Lower lobe of right lung (tissue), 2 donors: Measurements from ENCODE around the gene SDK1. TPM values are rescaled to one million over a fixed set of nuclear protein-coding genes. Genes with fewer than 3 reads are reported as not detected.

ENCODE experiments used
- ATAC-seq, 2 donors: fragments of 200-7000 bp; cut with Tn5 transposase; one replicate each; pipeline ENCODE4 v1.9.1; 2020 to 2022; ENCODE audit warnings: mild to moderate bottlenecking in 2 of 2, moderate library complexity in 2 of 2
- DNase-seq: peaks from one replicate; pipeline ENCODE4 v3.0.0-alpha.2; 2020
- H3K27ac ChIP-seq: fragments of 200-600 bp; one replicate; pipeline ENCODE4 v1.8.0; 2022
- H3K27me3 ChIP-seq: fragments of 200-600 bp; one replicate; pipeline ENCODE4 v1.8.0; 2022; ENCODE audit warnings: low read depth
- H3K36me3 ChIP-seq: fragments of 200-600 bp; one replicate; pipeline ENCODE4 v1.8.0; 2022; ENCODE audit warnings: mild to moderate bottlenecking
- H3K4me1 ChIP-seq: fragments of 200-600 bp; one replicate; pipeline ENCODE4 v1.8.0; 2022
- H3K4me3 ChIP-seq: fragments of 200-600 bp; one replicate; pipeline ENCODE4 v1.8.0; 2022; ENCODE audit warnings: mild to moderate bottlenecking
- H3K9me3 ChIP-seq: fragments of 200-600 bp; one replicate; pipeline ENCODE4 v1.8.0; 2022
- intact Hi-C: fragments of 100-400 bp; cut with DNase I; formaldehyde crosslinking; loops from one replicate; pipeline ENCODE4 v1.11.0; 2022
- total RNA-seq: library from RNA; stranded (reverse); fragmentation: NEBNext Ultra II Directional; extraction: Animal tissue kit (Norgen Biotek cat#: 25700); gene quantifications from one replicate; pipeline ENCODE4 v1.2.1, GENCODE V29; 2021
- TF ChIP-seq, protein P1 (sequence below): fragments of 200-600 bp; IDR thresholded peaks from one replicate; pipeline ENCODE4 v1.8.0; 2022; ENCODE audit warnings: antibody characterized with exemption, mild to moderate bottlenecking
- donor health status: DM: no; HTN: yes; CAD: no; lungs with severe emphysema.

The SDK1 gene
- total RNA-seq, 1 donor from 2014 or later, result 10.0 TPM

DNA sequence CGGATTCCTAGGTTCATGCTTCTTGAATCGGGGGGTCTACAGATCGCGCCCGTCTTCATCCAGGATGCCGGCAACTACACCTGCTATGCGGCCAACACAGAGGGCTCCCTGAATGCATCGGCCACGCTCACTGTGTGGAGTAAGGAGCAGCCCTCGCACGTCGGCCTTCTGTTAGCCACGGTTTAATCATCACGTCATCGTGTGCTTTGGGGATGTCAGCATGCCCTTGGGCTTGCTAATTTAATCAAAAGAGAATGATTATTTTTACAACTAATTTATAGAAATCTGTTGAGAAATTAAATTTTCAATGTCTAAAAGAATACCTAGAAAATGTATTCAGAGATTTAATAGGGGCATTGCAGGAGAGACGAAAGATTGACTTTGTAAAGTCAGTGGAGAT, 668.2 kb downstream of the SDK1 start:
- Histone ChIP-seq H3K4me3 (no peak overlapping the region), H3K9me3 (no peaks in the 10 kb centered on the region), H3K36me3 (no peaks in the 10 kb centered on the region), H3K27me3 (no peaks in the 10 kb centered on the region), H3K27ac (no peak overlapping the region), H3K4me1 (no peaks in the 10 kb centered on the region)
- intact Hi-C loops, result no loop called here
- TF ChIP-seq, protein P1, sequence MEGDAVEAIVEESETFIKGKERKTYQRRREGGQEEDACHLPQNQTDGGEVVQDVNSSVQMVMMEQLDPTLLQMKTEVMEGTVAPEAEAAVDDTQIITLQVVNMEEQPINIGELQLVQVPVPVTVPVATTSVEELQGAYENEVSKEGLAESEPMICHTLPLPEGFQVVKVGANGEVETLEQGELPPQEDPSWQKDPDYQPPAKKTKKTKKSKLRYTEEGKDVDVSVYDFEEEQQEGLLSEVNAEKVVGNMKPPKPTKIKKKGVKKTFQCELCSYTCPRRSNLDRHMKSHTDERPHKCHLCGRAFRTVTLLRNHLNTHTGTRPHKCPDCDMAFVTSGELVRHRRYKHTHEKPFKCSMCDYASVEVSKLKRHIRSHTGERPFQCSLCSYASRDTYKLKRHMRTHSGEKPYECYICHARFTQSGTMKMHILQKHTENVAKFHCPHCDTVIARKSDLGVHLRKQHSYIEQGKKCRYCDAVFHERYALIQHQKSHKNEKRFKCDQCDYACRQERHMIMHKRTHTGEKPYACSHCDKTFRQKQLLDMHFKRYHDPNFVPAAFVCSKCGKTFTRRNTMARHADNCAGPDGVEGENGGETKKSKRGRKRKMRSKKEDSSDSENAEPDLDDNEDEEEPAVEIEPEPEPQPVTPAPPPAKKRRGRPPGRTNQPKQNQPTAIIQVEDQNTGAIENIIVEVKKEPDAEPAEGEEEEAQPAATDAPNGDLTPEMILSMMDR, result no peak
- ATAC-seq, result no peak
- no peak for DNase-seq

DNA sequence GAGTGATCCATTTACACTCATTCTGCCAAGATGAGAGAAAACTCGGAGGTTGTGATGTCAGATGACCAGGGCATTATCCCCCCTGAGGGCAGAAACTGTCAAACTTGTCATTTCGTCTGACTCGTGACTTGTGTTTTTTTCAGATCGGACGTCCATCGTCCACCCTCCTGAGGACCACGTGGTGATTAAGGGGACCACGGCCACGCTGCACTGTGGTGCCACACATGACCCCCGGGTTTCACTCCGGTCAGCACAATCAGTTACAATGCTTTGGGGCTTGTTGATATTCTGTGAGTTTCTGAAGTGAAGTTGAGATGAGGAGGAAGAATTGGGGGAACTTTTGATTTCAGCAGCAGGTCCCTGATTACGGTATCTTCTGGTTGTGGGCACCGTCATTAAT, 670.3 kb downstream of the SDK1 start:
- TF ChIP-seq, protein P1, result no peak
- H3K27ac ChIP-seq, result no peak overlapping the region
- H3K4me1 ChIP-seq, result no peaks in the 10 kb centered on the region
- no peak for ATAC-seq
- H3K36me3 ChIP-seq, result no peaks in the 10 kb centered on the region
- no peak for DNase-seq
- H3K9me3 ChIP-seq, result no peaks in the 10 kb centered on the region
- intact Hi-C loops, result no loop called here
- no peak overlapping the region for H3K4me3 ChIP-seq
- no peaks in the 10 kb centered on the region for H3K27me3 ChIP-seq

DNA sequence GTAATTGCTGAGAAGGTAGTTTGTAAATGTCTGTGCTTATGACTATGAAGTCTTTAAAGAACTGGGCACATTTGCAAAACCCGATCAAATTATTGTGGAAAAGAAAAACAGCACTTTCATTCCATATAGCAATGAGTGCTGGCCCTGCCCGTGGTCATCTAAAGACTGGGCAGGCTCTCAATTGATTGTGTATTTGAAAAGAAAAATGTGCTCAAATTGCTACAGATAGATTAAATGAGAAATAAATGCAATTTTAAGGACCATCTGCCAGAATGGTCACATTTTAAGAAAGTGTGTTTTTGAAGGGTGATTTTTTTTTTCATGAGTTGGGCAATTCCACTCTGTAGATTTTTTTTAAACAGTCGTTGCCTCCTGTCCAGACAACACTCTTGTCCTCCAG, 672.2 kb downstream of the SDK1 start:
- Histone ChIP-seq H3K36me3 (no peaks in the 10 kb centered on the region), H3K9me3 (no peaks in the 10 kb centered on the region), H3K27me3 (no peaks in the 10 kb centered on the region), H3K27ac (no peak overlapping the region), H3K4me3 (no peak overlapping the region), H3K4me1 (no peaks in the 10 kb centered on the region)
- intact Hi-C loops, result no loop called here
- ATAC-seq (no peak), DNase-seq (no peak)
- TF ChIP-seq, protein P1, result no peak

DNA sequence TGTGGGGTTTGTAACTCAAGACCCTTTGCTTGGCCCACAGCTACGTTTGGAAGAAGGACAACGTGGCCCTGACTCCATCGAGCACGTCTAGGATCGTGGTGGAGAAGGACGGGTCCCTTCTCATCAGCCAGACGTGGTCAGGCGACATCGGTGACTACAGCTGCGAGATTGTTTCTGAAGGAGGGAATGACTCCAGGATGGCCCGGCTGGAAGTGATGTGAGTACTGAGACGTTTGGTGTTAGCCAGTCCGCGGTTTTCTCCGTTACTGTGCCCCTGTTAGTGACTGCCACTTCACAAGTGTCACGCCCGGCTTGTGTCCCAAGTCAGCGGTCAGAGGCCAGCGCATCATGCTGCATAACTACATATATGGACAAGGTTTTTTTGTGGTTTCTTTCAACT, 673.3 kb downstream of the SDK1 start:
- H3K9me3 ChIP-seq, result no peaks in the 10 kb centered on the region
- no peaks in the 10 kb centered on the region for H3K4me1 ChIP-seq
- ATAC-seq (no peak), DNase-seq (no peak)
- H3K27me3 ChIP-seq, result no peaks in the 10 kb centered on the region
- intact Hi-C loops, result no loop called here
- no peak overlapping the region for H3K27ac ChIP-seq
- no peak overlapping the region for H3K4me3 ChIP-seq
- no peaks in the 10 kb centered on the region for H3K36me3 ChIP-seq
- TF ChIP-seq, protein P1, result no peak

DNA sequence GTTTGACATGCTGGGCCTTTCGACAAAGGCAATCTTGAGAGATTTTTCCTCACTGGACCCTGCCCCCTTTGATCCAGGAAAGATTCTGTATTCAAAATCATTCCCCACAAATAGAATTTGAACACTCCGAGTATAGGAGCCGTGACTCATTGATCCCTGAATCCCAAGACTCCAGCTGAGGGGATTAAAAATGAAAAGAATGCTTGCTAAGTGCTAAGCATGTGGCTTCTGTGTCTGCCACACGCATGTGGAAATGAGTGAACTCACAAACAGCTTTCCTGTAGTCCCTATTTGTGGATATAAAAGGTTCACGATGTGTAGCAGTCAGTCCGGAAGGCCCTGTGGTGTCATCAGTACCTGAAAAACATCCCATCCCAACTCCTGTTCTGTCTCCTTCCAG, 674.3 kb downstream of the SDK1 start:
- H3K36me3 ChIP-seq, result no peaks in the 10 kb centered on the region
- no peak overlapping the region for H3K27ac ChIP-seq
- ATAC-seq (no peak), DNase-seq (no peak)
- no peaks in the 10 kb centered on the region for H3K9me3 ChIP-seq
- intact Hi-C loops, result no loop called here
- H3K4me1 ChIP-seq, result no peaks in the 10 kb centered on the region
- no peak overlapping the region for H3K4me3 ChIP-seq
- H3K27me3 ChIP-seq, result no peaks in the 10 kb centered on the region
- TF ChIP-seq, protein P1, result no peak

DNA sequence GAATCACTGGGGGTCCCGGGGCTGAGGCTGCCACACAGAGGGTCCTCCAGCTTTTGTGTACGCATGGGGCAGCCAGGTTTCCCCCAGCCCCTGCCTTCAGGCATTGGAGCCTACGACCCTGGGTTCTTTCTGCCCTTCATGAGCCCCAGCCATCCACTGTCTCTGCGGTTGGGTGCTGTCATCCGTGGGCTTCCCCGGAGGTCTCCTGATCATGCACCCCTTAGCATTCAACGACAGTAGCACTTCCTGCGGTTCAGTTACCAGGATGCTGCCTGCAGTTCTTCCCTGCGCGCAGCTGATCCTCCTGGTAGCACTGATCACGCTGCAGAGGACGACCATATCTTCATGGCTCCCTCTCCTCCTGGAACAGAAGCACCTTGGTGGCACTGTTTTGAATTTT, 676.3 kb downstream of the SDK1 start:
- Histone ChIP-seq H3K9me3 (no peaks in the 10 kb centered on the region), H3K4me3 (no peak overlapping the region), H3K27me3 (no peaks in the 10 kb centered on the region), H3K27ac (no peak overlapping the region), H3K4me1 (no peaks in the 10 kb centered on the region), H3K36me3 (no peaks in the 10 kb centered on the region)
- ATAC-seq (no peak), DNase-seq (no peak)
- intact Hi-C loops, result no loop called here
- TF ChIP-seq, protein P1, result no peak
